NCI-H2029 treated with DMSO at 0.1 percent for 48 hours (cell line): ENCODE data around the gene ANAPC1.
"Not testable (repeated sequence)": the region's sequence is repeated elsewhere in the genome, so short reads cannot be mapped to it uniquely, and the experiment has no call there.

Source experiments
- DNase-seq: peaks from one replicate; lab custom pipeline; 2025; lab: John Stamatoyannopoulos, UW

ANAPC1 gene

DNA sequence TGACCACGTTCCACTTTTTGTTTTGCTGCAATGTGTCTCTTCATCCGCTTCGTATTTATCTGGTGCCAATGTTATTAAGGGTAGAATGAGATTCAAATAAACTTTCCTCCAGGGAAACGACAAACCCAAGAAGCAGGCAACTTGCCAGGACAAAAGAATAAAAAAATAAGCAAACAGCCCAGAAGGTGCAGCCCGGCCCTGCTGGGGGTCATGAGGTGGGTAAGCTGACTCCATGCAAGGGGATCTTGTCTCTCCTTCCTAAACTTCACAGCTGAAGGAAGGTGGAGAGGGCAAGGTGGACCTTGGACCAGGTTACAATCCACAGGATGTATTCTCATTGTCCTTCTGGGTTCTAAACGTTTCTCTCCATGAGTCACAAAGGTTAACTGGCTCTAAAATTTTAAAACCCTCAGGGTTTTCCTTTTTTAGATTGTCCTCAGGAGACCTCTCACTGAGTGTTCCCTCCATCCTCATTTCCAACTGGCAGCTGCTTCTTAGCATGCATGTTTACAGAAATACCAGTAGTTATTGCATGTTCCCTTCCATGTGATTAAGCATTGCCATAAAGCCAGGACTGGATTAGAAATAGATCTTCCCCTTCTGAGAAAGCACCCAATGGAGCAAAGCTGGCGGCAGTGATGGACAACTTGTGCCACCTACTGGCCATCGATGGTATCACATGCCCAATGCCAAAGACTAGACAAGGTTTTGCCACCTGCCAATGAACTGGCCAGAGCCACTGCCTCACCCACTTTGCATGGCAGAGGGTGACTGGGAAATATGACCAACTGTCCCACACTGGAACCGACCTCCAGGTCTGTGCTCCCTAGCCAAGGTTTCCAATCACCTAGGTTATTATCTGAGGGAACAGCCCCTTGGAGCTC, 147.9 kb downstream of the ANAPC1 start:
- not testable (repeated sequence) for DNase-seq

DNA sequence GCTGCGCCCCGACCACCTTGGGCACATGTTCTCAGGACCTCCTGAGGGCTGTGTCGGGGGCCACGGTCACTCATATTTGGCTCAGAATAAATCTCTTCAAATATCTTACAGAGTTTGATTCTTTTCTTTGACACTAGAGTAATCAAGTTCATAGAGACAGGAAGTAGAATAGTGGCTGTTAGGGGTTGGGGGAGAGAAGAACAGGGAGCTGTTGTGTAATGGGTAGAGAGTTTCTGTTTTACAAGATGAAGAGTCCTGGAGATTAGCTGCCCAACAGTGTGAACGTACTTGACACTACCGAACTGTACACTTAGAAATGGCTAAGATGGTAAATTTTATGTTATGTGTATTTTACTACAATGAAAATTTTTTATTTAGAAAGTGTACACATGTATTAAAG, 148.6 kb downstream of the ANAPC1 start:
- DNase-seq: not testable (repeated sequence)

- not testable (repeated sequence) for DNase-seq
These were observed 154.1 kb downstream of the ANAPC1 start for GRCh38 chr2:111729812-111730458.

DNA sequence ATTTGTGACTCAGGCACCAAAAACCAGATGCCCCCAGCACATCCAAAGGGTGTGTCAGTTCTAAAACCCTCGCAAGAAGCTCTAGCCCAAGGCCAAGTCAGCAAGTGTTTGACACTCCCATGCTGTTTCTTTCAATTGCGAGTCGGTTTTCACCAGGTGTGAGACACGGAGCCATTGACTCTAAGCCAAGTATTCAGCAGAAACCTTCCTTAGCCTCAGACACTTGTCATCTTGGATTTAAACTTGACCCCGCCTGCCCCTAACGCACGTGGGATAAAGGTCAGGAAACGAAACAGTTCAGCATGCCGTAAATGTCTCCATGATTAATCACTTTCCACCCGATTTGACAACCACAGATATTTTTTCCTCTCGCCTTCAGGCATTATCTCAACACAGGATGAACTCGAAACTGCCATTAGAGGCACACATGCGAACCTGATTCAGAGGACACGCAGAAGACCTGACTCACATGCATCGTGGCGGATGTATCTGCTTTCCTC, 156.3 kb downstream of the ANAPC1 start:
- DNase-seq: not testable (repeated sequence)

GRCh38 chr2:111725742-111726141, 158.3 kb downstream of the ANAPC1 start:
- not testable (repeated sequence) for DNase-seq

DNA sequence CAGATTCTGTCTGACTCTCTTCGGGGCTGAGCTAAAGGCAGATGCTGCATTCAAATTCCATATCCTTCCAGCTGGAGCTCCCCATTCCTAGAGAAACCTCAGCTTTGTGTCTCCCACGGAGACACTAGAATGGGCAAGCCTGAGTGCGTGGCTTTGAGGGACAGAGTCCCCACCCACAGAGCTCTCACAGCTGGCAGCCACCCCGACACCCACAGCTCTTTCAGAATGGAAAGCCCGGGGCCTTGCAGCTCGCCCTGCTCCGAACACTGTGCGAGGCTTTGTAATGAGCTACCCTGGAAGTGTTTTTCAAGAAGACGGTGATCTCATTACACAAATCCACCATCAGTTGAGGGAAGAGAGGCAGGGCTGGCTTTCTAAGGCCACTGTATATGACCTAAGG, 164.4 kb downstream of the ANAPC1 start:
- DNase-seq: not testable (repeated sequence)
